Activated CD4-positive, CD25-positive, alpha-beta regulatory T cell treated with anti-CD3 and anti-CD28 coated beads, Interleukin-2, amount 50 U/mL, for 16 hours (primary cell): ENCODE data around the gene ZNF354C.

Experiments used
- DNase-seq: peaks from one replicate; pipeline ENCODE4 v3.0.0-alpha.2; 2020; ENCODE audit warnings: low read depth, low spot score

ZNF354C gene

DNA sequence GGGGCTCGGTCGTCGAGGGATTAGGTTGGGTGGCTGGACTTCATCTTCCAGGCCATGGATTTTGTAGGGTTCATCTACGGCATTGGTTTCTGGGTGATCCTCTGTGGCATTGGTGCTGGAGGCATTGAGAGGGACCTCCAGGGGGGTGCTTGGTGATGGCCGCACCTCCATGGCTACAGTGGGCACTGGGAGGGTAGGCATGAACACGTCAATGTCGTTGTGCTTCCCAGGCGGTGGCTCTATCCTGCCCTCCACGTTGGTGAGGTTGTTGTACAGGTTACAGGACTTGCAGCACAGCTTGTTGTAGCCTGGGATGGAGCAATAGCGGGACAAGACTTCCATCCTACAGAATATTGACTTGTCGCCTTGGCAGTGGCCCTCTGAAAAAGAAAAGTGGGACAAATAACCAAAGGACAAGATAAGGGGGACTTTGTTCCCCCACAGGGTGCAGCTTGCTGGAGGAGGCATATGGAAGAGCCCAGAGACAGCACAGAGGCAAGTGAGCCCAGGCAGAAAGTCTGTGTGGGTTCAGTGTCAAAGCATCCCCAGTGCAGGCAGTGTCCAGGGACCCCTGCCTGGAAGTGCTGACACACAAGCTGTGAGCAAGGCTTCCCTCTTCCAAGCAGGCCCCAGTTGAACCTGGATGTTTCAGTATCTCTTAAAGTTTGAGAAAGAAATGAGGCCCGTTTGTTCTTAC lies 53.9 kb downstream of the ZNF354C start:
- DNase-seq = no peak

DNA sequence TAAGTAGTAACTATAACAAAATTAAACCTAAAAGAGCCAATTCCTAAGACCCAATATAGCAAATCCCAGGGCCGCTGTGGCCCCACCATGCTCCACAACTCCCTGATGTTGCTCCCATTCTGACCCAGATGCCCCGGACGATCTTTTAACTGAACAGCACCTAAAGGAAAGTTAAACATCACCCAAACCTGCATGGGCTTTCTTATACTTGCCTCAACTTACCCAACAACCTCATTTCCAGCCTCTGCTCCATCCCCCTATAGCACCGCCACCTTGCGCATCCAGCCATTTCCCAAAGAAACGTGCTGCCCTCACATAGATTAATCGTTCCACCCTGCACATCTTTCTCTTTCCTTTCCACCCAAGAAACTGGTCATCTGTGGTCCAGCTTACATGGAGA lies 54.6 kb downstream of the ZNF354C start:
- no peak for DNase-seq

DNA sequence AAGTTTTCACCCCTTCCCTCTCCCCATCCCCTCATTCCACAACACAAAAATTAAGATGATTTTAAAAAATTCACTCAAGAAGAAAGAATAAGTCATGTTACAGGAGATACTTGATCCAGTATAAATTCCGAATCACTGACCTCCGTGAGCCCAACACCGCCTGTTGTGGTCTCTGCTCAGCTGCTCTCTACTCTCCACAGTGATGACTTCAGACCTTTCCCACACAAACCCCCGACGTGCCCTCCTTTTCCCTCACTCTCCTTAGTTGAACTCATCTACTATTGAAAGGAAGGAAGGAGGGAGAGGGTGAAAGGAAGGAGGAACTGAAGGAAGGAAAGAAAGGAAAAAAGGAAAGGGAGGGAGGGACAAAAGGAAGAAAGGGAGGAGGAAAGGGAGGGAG lies 55.1 kb downstream of the ZNF354C start:
- DNase-seq = no peak

DNA sequence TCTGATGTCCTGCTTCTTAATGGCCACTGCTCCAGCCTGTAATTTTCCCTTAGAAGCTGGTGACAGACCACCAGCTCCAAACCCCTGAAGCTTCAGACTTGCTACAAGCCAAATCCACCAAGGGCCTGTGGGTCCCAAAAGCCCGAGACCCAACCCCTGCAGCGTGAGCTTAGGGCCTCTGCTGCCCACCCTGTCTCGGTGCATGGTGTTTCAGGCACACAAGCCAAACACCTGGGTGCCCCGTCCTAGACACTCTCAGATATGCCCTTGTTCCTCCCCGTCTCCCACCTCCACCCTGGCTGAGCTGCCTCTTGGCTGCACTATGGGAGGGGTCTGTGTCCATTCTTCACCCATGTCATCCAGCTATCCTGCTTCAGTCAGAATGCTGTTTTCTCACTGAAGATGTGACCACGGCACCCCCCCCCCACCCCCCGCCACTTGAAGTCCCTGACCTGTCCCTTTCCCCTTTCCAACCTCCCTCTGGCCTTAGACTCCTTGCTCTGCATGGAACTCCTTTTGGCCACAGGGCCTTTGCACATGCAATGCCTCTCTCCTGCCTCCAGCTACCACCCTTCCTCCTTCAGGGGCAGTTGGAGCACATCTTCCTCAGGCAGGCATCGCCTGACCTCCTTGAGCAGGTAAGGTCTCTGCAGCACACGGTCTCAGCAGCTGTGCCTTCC lies 55.8 kb downstream of the ZNF354C start:
- DNase-seq = no peak

DNA sequence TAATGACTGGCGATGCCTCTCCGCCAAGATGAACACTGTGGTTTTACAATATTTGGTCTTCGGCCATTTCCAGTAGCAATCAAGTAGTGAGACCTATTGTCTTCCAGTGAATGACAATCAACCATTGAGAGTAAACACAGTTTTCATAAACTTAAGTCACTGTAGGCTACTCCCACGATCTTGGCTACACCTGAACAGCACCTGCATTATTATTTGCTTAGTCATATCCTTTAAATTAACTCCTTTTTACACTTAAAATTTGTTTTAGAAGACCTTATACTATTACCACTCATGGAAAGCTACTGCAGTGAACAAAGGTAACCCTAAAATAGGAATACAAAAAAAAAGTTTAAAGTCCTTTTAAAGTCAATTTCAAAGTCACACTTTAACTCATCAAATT lies 58.2 kb downstream of the ZNF354C start:
- no peak for DNase-seq

DNA sequence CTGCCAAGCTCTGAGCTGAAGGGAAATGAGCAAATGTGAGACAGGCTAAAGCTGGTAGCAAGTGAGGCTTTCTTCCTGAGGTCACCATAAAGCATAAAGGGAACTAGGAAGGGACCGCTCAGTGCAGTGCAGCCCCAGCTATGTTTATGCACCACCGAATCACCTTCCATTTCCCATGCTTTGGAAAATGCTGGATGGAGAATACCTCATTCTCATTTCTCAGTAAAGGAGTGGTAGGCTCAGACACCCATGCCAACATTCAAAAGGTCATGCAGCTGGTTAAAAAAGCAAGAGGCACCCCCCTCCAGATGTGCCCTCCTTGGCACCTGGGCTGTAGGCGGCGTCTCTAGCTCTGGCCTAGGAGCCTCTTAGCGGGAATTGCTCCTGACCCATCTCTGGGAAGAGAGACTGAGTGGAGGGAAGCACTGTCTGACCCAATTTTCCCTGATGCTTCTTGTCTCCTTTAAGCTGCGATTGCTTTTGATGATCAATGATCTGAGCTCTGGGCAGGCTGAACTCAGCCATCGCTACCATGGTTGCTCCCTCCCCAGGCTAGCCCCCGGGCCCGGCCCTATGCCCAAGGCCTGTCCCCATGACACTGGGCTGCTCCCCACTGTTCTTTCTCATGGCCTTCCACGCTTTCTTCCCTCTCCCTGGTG lies 58.7 kb downstream of the ZNF354C start:
- no peak for DNase-seq

DNA sequence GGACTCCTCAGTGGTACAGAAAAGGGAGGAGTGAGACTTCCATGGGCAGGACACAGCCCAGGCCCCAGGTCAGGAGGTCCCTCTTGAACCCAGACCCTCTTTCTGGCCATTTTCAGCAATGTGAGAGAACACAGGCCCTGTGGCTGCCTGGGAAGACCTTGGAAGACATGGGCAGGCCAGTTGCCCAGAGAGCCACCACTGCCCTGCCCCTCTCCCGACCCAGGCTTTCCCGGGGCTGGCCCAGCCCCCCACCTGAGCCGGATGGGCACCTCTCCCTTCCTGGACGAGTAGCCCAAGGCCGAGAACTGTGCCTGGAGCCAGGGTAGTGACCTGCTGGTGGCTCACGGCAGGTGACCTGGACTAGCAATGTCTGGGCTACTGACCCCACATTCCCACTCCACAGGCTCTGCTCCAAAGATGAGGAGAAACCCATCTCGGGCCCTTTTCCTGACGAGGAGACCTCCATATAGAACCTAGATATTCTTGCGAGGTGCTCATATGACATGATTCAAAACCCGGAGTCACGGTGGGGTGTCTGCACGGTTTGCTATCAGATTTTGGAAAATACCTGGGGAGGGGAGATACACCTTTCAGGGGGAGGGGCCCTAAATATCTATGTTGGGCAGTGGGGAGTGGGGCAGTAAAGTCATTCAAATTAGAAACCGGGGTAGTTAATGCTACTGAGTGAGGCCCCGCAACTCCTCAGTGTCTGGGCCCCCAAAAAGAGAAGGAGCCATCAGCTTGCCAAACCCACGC lies 59.4 kb downstream of the ZNF354C start:
- no peak for DNase-seq

DNA sequence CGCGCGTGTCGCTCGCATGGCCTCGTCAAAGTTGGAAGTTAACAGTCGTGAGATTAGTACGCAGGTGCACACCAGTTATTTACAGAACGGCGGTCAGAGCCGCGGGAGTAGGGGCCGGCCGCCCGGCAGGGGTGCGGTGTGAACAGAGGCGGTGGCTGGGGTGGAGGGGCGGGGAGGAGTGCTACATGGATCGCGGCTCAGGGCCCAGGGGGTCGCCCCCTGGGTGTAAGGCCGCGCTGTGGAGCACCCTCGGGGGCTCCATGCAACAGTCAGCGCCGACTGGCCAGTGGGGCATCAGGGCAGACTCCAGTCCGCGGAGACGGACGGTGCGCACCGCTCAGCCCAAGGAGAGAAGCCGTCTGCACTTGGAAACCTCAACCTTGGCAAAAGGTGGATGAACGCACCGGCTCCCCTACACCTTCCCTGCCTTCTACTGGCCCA lies 60.3 kb downstream of the ZNF354C start:
- no peak for DNase-seq

DNA sequence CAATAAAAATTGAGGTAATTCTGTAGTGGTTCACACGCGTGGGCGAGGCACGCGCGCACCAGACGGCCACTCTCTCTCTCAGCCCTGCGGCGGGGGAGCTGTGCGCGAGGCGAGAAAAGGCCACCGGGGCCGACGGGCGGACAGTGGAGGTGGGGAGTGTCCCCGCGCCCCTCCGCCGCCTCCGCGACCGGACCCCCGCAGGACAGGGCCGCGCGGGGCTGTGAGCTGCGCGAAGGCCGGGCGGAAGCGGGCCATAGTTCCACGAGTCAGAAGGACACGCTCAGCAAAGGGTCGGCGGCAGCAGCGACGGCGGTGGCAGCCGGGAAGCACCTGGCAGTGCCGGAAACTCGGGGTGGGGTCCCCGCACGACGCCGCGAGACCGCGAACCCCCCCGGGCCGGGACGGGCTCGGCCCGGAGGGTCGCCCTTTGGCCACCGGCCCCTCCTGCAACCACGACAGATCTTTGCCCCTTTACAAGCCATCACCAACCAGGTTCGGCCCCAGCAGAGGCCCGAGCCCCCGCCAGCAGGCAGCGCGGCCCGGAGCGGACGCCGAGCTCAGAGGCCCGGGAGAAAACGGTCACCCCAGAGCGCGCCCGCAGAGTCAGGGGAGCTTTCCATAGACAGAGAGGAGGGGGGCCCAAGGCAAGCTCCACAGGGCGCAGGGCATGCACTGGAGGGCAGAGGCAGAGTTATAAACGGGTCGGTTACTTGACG lies 60.9 kb downstream of the ZNF354C start:
- DNase-seq = no peak

DNA sequence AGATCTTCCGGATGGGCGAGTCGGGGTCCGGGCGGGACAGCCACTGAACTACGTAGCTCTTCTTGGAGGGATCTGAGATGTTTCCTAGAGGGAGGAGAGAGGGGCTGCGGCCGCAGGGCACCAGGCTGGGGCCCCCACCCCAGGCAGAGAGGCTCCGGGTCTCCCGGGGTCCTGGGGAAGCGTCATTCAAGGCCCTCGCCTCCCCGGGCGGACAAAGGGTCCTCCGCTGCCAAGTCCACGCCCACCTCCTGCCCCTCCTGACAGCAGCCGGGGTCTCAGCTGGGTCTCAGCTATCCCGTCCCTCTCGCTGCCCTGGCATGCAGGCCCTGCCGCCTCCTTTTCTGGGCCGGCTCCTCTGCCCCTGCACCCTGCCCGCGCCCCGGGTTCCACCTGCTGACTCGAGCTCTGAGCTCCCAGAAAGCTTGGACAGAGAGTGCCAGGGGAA lies 61.5 kb downstream of the ZNF354C start:
- no peak for DNase-seq

DNA sequence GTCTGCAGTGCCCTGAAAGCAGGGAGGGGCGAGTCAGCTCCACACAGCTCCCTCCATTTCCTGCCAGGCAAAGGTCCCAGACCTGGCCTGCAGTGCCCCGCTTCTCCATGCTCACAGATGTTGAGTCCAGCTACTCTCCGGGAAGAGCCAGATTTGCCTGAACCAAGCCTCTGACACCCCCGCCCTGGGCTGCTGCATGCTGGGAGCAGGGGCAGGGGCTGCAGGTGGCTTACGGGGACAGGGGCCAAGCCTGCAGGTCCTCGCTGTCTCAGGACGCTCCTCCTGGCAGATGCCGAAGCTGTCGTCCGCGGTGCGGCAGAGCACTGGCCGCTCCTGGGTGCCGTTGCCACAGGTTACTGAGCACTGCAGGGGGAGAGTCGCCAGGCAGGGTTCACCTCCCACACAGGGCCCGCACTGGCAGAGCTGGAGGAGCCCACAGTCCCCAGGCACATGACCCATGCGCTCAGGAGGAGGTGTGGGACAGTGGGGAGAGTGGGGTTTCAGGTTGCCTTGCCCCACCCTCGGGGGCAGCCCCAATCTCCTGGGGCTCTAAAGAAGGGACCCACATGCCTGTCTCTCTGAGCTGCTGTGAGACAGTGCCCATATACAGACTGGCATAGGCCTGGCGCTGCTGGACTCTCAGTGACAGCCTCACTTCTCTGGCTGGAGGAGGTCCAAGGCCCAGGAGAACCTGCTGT lies 62.4 kb downstream of the ZNF354C start:
- no peak for DNase-seq

DNA sequence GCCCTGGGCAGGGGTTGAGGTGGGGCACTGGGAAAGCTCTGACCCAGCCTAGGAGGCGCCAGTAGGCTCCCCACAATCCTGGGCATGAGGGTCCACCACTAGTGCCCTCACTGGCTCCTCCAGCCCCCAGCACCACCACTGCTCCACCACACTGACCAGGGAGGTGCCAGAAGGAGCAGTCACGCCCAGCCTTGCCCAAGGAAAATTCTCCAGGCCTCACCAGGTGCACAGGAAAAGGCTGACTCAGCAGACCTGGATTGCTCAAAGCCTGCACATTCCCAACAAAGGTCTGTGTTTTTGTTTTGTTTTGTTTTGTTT lies 62.9 kb downstream of the ZNF354C start:
- DNase-seq = no peak

DNA sequence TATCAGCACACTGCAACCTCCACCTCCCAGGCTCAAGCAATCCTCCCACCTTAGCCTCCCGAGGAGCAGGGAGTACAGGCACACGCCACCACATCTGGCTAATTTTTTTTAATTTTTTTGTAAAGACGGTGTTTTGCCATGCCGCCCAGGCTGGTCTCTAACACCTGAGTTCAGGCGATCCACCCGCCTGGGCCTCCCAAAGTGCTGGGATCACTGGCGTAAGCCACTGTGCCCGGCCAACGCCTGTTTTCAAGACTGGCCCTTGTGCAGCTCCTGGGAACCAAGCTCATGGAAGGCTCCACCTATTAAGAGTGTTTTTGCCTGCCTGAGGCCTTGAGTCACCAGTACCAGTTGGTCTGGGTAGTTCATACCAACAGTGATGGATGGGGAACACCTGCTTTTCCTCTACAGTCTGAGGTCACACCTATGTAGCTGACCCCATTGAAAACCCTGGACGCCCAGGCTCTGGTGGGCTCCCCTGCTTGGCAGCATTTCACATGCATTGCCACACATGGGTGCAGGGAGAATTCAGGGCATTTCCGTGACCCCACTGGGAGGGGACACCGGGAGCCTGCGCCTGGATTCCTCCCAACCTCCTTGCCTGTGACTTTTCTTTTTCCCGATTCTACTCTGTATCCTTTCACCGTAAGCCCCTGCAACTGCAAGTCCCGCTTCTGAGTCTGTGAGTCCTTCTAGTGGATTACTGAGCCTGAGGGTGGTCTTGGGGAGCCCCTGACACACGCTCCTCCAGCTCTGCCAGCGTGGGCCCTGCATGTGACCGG lies 63.5 kb downstream of the ZNF354C start:
- DNase-seq = no peak

DNA sequence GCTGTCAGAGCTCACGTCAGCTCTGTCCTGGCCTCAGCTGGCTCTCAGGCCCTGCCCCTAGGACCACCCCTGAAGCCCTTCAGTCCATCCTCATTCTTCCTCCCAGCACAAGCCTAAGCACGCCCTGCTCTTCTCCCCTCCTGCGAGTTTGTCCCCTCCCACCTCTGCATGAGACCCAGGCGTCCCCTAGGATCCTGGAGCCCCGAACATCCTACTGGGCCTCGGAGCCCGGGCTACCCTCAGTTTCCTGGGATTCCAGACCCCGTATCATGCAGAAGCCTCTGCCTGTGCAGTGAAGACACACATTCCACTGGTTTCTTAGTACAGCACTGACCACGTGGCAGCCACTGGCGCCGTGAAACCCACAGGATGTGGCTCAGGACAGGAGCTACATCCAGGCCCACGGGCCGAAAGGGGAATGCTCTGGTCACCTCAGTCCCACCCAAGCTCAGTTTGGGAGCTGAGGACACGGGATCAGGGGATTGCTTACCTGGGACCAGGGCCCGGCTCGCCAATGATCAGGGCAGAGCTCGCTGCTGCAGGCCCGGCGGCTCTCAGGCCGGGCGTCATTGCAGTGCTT lies 64.2 kb downstream of the ZNF354C start:
- DNase-seq = no peak

DNA sequence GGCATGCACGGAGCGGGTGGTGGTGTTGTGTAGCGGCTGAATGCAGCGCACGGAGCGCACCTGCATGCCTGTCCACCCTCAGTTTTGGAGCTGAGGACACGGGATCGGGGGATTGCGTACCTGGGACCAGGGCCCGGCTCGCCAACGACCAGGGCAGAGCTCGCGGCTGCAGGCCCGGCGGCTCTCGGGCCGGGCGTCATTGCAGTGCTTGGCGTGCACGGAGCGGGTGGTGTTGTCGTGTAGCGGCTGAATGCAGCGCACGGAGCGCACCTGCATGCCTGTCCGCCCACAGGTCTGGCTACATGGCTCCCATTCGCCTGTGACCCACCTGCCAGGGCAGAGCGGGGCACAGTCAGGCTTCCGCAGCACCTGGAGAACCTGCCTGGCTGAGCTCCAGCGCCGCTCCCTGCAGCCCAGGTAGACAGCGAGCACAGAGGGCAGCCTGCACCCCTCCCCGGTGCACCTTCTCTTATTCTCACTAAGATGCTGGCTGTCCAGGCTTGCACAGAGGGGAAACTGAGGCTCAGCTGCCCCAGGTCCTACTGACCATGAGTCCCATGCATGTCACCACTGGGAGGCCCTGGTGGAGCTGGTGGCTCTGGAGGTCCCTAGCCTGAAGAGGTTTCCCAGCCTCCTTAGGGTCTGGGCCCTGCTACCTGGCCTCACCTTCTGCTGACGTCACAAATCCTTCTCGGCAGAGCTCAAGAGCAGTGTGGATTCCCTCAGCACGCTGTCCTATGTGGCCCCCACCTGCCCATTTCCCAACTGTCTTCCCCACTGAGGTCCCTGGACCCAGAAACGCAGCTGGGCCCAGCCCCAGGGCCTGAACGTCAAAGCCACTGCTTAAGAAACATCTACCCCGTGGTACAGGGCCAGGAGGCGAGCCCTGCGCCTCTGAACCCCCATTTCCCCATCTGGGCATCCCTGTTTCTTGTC lies 64.9 kb downstream of the ZNF354C start:
- DNase-seq = no peak

DNA sequence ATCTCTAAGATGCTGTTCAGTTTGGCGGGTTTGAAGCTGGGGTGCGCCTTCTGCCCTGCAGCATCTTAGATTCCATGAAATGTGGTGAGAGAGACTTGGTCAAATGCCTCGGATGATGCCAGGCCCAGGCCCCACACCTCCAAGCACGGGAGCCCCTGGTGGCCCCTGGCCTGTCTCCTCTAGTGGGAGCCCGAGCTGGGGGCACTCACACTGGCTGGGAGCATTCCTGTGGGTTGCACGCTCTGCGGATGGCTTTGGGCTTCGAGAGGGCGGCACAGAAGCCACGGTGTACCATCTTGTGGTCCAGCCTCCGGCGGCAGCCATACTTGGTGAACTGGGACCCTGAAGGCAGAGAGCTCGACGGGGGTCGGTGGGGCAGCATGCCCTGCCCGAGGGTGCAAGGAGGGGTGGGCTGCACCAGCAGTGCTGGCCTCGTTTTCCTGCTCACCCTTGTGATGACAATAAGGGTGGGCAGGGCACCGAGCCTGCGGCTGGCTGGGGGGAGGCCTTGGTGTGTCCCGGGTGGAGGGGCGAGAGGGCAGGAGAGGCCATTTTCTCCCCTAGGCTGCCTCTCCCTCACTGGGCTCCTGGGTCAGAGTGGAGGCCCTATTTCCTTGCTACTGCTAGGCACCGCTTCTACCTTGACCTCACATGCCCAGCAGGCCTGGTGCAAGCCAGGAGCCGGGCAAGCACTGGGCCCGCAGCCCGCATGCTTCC lies 65.8 kb downstream of the ZNF354C start:
- DNase-seq = no peak

DNA sequence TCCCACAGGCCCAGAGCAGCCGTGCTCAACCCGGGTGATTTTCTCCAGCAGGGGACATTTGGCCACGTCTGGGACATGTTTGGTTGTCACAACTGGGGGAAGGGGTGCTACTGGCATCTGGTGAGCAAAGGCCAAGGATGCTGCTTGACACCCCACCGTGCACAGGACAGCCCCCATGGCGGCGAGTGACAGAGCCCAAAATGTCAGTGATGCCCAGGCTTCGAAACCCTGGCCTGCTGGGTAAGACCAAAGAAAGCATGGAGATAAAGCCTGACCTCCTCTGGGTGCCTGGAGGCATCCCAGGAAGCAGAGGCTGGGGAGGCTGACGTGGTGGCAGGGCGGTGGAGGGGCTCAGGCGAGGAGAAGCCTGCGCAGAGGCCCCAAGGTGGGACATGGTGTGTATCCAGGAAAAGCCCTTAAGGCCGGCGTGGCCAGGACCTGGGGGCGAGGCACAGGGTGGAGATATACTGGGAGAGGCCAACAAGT lies 66.4 kb downstream of the ZNF354C start:
- no peak for DNase-seq
